HEK293 (cell line): ENCODE data around the gene TRAF3.

Experiments
- CTCF ChIA-PET: fragments of 350-600 bp; formaldehyde crosslinking; extraction: SDS; loops from one replicate; lab custom pipeline; 2021; ENCODE audit warnings: antibody characterized with exemption; lab: Yijun Ruan, JAX
- POLR2A ChIA-PET: fragments of 300-600 bp; formaldehyde crosslinking; extraction: SDS; loops from one replicate; lab custom pipeline; 2020; ENCODE audit warnings: antibody characterized with exemption, inconsistent platforms; lab: Yijun Ruan, JAX
- H3K27ac ChIP-seq: fragments of 200-500 bp; sonication (Bioruptor generic); 2 replicates; pipeline ENCODE4 v1.5.1; 2014; ENCODE audit warnings: low read depth, low read length, control low read depth, inconsistent platforms; ENCODE audit errors: extremely low read depth
- H3K36me3 ChIP-seq, 2 experiments: fragments of 200-500 bp in 1 of 2; sonication (Bioruptor generic) in 1 of 2; 1 replicate in 1 of 2; 2 replicates in 1 of 2; pipeline ENCODE4 v1.5.1; 2014 to 2017; ENCODE audit warnings: inconsistent platforms in 2 of 2, low read length in 2 of 2; ENCODE audit not compliant: control insufficient read depth in 2 of 2, insufficient read depth in 1 of 2
- H3K4me1 ChIP-seq: fragments of 200-500 bp; sonication (Bioruptor generic); 2 replicates; pipeline ENCODE4 v1.5.1; 2014; ENCODE audit warnings: mild to moderate bottlenecking, low read length, inconsistent platforms; ENCODE audit not compliant: control insufficient read depth, insufficient read depth
- H3K4me3 ChIP-seq: 2 replicates; pipeline ENCODE4 v1.5.1; 2011; ENCODE audit warnings: low read depth, mild to moderate bottlenecking, control low read depth, low read length, moderate library complexity
- H3K9me3 ChIP-seq: fragments of 200-500 bp; sonication (Bioruptor generic); 2 replicates; pipeline ENCODE4 v1.5.1; 2014; ENCODE audit warnings: low read depth, low read length, inconsistent platforms; ENCODE audit not compliant: control insufficient read depth, insufficient read depth
- GLI2 ChIP-seq: fragments of 450-650 bp; formaldehyde crosslinking; IDR thresholded peaks from 2 replicates; pipeline ENCODE4; 2017; ENCODE audit warnings: missing biosample characterization, missing genetic modification characterization, low read depth, borderline replicate concordance
- KLF1 ChIP-seq: fragments of 450-650 bp; formaldehyde crosslinking; IDR thresholded peaks from 2 replicates; pipeline ENCODE4 v1.5.1; 2016; ENCODE audit warnings: missing biosample characterization, missing genetic modification characterization
- KLF8 ChIP-seq: fragments of 450-650 bp; formaldehyde crosslinking; IDR thresholded peaks from 2 replicates; pipeline ENCODE4 v1.5.1; 2016; ENCODE audit warnings: missing biosample characterization, missing genetic modification characterization
- RBAK ChIP-seq: fragments of 450-650 bp; formaldehyde crosslinking; IDR thresholded peaks from 2 replicates; pipeline ENCODE4 v1.5.1; 2016; ENCODE audit warnings: missing biosample characterization, missing genetic modification characterization
- ZNF133 ChIP-seq: fragments of 450-650 bp; formaldehyde crosslinking; IDR thresholded peaks from 2 replicates; pipeline ENCODE4 v1.5.1; 2016; ENCODE audit warnings: missing biosample characterization, missing genetic modification characterization
- ZNF239 ChIP-seq: fragments of 450-650 bp; formaldehyde crosslinking; IDR thresholded peaks from 2 replicates; pipeline ENCODE4 v1.5.1; 2016; ENCODE audit warnings: missing biosample characterization, missing genetic modification characterization
- ZNF266 ChIP-seq: fragments of 450-650 bp; formaldehyde crosslinking; IDR thresholded peaks from 2 replicates; pipeline ENCODE4 v1.5.1; 2016; ENCODE audit warnings: missing biosample characterization, missing genetic modification characterization, low read depth
- ZNF391 ChIP-seq: fragments of 450-650 bp; formaldehyde crosslinking; IDR thresholded peaks from 2 replicates; pipeline ENCODE4 v1.5.1; 2016; ENCODE audit warnings: low read depth, missing biosample characterization, missing genetic modification characterization, borderline replicate concordance
- ZNF600 ChIP-seq: fragments of 450-650 bp; formaldehyde crosslinking; IDR thresholded peaks from 2 replicates; pipeline ENCODE4 v1.5.1; 2016; ENCODE audit warnings: missing biosample characterization, missing genetic modification characterization
- ZNF623 ChIP-seq: fragments of 450-650 bp; formaldehyde crosslinking; IDR thresholded peaks from 2 replicates; pipeline ENCODE4 v1.5.1; 2016; ENCODE audit warnings: missing biosample characterization, missing genetic modification characterization
- ZNF654 ChIP-seq: fragments of 450-650 bp; formaldehyde crosslinking; IDR thresholded peaks from 2 replicates; pipeline ENCODE4 v1.5.1; 2016; ENCODE audit warnings: low read depth, missing biosample characterization, missing genetic modification characterization
- ZNF670 ChIP-seq: fragments of 450-650 bp; formaldehyde crosslinking; IDR thresholded peaks from 2 replicates; pipeline ENCODE4 v1.5.1; 2016; ENCODE audit warnings: missing biosample characterization, missing genetic modification characterization, low read depth
- ZXDB ChIP-seq: fragments of 450-650 bp; formaldehyde crosslinking; IDR thresholded peaks from 2 replicates; pipeline ENCODE4 v1.5.1; 2016; ENCODE audit warnings: missing biosample characterization, missing genetic modification characterization
- TF ChIP-seq, protein P1 (sequence below): fragments of 450-650 bp; formaldehyde crosslinking; IDR thresholded peaks from 2 replicates; pipeline ENCODE4 v1.5.1; 2016; ENCODE audit warnings: missing biosample characterization, missing genetic modification characterization, borderline replicate concordance
- TF ChIP-seq, protein P2 (sequence below): fragments of 450-650 bp; formaldehyde crosslinking; IDR thresholded peaks from 2 replicates; pipeline ENCODE4 v1.5.1; 2016; ENCODE audit warnings: missing biosample characterization, missing genetic modification characterization
- TF ChIP-seq, protein P3 (sequence below): fragments of 450-650 bp; formaldehyde crosslinking; IDR thresholded peaks from 2 replicates; pipeline ENCODE4 v1.5.1; 2016; ENCODE audit warnings: missing biosample characterization, missing genetic modification characterization, low read depth
- TF ChIP-seq, protein P4 (sequence below): fragments of 450-650 bp; formaldehyde crosslinking; IDR thresholded peaks from 2 replicates; pipeline ENCODE4 v1.5.1; 2016; ENCODE audit warnings: missing biosample characterization, missing genetic modification characterization
- TF ChIP-seq, protein P5 (sequence below): fragments of 450-650 bp; formaldehyde crosslinking; IDR thresholded peaks from 2 replicates; pipeline ENCODE4 v1.5.1; 2016; ENCODE audit warnings: missing biosample characterization, missing genetic modification characterization

TRAF3 gene

DNA sequence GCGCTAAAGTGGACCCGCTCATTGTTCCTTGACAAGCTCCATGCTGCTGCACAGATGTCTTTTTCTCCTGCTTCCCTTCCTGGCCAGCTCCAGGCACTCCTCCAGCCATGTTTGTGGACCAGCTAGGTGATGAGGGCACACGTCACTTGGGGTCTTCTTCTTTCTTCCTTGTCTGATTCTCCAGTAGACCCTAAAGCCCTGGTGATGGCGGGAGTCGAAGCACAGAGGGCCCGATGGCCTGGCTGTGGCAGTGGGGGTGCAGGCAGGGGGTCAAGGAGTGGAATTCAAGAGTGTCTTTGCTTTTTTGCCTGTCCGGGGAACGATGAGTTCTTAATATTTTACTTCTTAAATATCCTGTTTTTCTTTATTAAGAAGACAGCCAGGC lies 122.3 kb downstream of the TRAF3 start (continued):
- TF ChIP-seq, protein P1, sequence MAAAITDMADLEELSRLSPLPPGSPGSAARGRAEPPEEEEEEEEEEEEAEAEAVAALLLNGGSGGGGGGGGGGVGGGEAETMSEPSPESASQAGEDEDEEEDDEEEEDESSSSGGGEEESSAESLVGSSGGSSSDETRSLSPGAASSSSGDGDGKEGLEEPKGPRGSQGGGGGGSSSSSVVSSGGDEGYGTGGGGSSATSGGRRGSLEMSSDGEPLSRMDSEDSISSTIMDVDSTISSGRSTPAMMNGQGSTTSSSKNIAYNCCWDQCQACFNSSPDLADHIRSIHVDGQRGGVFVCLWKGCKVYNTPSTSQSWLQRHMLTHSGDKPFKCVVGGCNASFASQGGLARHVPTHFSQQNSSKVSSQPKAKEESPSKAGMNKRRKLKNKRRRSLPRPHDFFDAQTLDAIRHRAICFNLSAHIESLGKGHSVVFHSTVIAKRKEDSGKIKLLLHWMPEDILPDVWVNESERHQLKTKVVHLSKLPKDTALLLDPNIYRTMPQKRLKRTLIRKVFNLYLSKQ (tag by site-specific recombination): no peak
- TF ChIP-seq ZNF623 (tag by site-specific recombination): no peak
- TF ChIP-seq ZXDB (tag by site-specific recombination): no peak
- TF ChIP-seq, protein P2, sequence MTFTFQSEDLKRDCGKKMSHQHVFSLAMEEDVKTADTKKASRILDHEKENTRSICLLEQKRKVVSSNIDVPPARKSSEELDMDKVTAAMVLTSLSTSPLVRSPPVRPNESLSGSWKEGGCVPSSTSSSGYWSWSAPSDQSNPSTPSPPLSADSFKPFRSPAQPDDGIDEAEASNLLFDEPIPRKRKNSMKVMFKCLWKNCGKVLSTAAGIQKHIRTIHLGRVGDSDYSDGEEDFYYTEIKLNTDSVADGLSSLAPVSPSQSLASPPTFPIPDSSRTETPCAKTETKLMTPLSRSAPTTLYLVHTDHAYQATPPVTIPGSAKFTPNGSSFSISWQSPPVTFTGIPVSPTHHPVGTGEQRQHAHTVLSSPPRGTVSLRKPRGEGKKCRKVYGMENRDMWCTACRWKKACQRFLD (tag by site-specific recombination): no peak
- TF ChIP-seq, protein P3, sequence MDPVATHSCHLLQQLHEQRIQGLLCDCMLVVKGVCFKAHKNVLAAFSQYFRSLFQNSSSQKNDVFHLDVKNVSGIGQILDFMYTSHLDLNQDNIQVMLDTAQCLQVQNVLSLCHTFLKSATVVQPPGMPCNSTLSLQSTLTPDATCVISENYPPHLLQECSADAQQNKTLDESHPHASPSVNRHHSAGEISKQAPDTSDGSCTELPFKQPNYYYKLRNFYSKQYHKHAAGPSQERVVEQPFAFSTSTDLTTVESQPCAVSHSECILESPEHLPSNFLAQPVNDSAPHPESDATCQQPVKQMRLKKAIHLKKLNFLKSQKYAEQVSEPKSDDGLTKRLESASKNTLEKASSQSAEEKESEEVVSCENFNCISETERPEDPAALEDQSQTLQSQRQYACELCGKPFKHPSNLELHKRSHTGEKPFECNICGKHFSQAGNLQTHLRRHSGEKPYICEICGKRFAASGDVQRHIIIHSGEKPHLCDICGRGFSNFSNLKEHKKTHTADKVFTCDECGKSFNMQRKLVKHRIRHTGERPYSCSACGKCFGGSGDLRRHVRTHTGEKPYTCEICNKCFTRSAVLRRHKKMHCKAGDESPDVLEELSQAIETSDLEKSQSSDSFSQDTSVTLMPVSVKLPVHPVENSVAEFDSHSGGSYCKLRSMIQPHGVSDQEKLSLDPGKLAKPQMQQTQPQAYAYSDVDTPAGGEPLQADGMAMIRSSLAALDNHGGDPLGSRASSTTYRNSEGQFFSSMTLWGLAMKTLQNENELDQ: no peak
- no peak for TF ChIP-seq KLF8
- no peak for TF ChIP-seq ZNF239 (tag by site-specific recombination)
- TF ChIP-seq GLI2 (tag by site-specific recombination): no peak
- TF ChIP-seq, protein P4, sequence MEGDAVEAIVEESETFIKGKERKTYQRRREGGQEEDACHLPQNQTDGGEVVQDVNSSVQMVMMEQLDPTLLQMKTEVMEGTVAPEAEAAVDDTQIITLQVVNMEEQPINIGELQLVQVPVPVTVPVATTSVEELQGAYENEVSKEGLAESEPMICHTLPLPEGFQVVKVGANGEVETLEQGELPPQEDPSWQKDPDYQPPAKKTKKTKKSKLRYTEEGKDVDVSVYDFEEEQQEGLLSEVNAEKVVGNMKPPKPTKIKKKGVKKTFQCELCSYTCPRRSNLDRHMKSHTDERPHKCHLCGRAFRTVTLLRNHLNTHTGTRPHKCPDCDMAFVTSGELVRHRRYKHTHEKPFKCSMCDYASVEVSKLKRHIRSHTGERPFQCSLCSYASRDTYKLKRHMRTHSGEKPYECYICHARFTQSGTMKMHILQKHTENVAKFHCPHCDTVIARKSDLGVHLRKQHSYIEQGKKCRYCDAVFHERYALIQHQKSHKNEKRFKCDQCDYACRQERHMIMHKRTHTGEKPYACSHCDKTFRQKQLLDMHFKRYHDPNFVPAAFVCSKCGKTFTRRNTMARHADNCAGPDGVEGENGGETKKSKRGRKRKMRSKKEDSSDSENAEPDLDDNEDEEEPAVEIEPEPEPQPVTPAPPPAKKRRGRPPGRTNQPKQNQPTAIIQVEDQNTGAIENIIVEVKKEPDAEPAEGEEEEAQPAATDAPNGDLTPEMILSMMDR (tag by site-specific recombination): no peak
- no peak for TF ChIP-seq RBAK
- TF ChIP-seq KLF1 (tag by site-specific recombination): no peak
- TF ChIP-seq ZNF391 (tag by site-specific recombination): no peak

DNA sequence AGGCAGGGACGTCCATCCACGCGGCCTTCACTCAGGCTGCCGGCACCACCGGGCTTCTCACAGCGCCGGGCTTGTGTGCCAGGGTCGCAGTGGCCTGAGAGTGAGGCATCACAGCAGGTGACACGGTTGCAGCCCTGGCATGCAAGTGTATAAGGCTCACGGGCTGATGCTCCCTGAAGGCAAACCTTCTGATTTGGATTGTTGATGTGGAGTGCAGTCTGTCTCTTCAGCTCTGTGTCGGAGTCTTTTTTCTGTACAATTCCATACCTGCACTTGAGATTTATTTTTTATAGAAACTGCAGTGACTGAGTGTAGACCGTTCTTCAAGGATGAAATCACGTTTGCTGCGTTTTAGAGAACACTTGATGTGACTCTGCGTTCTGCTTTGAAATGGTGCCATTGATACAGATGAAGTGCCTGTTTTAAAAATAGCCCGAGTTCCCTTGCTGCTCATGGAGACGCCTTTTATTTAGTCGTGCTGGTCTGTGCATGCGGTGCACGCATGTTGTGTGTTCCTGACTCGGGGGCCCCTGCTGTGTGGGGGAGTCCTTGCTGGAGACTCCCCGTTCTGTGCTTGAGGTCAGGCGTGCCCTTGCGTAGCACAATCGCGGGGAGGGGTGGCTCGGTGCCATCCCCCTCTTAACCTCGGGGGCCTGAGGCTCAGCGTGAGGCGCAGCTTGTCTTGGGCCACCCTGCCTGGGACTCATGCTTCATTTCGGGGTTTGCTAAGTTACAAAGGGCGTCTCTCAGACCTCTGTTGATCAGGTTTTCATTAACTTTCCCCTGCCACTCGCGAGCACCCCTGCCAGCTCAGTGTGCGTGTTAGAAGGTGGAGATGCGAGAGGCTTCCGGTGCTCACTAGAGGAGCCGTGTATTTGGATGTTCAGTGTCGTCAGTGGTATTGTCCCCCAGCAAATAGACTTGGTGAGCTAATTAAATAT lies 123.7 kb downstream of the TRAF3 start:
- Histone ChIP-seq H3K27ac (no peak overlapping the region), H3K4me3 (no peak overlapping the region), H3K36me3 (peaks cover 0 to 65% of the 10 kb centered on the region in 2 experiments; a peak in 2 of 3 replicates), H3K9me3 (no peaks in the 10 kb centered on the region), H3K4me1 (no peaks in the 10 kb centered on the region)
- TF ChIP-seq ZNF600 (peak; percentile 68), ZNF133 (tag by site-specific recombination) (no peak)
- TF ChIP-seq, protein P5, sequence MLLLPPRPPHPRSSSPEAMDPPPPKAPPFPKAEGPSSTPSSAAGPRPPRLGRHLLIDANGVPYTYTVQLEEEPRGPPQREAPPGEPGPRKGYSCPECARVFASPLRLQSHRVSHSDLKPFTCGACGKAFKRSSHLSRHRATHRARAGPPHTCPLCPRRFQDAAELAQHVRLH: no peak
- POLR2A ChIA-PET: no interaction called here
- CTCF ChIA-PET: no interaction called here

DNA sequence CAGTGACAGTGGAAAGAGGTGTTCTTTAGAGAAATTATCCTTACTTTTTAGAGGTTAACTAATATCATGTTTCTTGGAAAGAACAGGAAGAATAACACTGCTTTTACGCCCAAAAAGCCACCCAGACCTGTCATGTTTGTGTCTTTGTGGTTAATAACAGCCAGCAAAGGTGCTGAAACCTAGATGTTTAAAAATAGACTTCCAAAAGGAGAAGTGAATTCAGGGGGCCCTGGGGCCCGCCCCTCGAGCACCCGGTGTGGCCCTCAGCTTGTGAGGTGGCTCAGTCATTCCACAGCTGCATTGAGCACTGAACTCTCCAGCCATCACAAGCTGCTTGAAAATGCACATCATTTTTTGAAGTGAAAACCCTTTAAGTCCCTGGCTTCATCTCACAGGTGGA lies 124.4 kb downstream of the TRAF3 start:
- Histone ChIP-seq H3K4me1 (no peaks in the 10 kb centered on the region), H3K4me3 (no peak overlapping the region)

More for the DNA sequence above, 124.4 kb downstream of the TRAF3 start:
- Histone ChIP-seq H3K36me3 (peaks cover 0 to 70% of the 10 kb centered on the region in 2 experiments; a peak in 2 of 3 replicates), H3K27ac (no peak overlapping the region), H3K9me3 (no peaks in the 10 kb centered on the region)
- CTCF ChIA-PET: interaction anchor here (1.2 kb wide), 1 partner anchor 207 kb away, joined by 3 read pairs; no protein-coding TSS in a partner anchor
- TF ChIP-seq ZNF266 (no peak), ZNF654 (tag by site-specific recombination) (no peak), ZNF670 (tag by site-specific recombination) (no peak)
- POLR2A ChIA-PET: no interaction called here
